22Rv1 (cell line): ENCODE data around the gene MIP.

Source experiments
- ZFX ChIP-seq: fragments of 450-650 bp; IDR thresholded peaks from 2 replicates; pipeline ENCODE4 v1.6.1; 2017; ENCODE audit warnings: antibody characterized with exemption, borderline replicate concordance
- TF ChIP-seq, protein P1 (sequence below): fragments of 450-650 bp; IDR thresholded peaks from 2 replicates; pipeline ENCODE4 v1.5.1; 2017; ENCODE audit warnings: mild to moderate bottlenecking

GRCh38 chr12:56425940-56426438 is 28.5 kb downstream of the MIP start:
- TF ChIP-seq, protein P1, sequence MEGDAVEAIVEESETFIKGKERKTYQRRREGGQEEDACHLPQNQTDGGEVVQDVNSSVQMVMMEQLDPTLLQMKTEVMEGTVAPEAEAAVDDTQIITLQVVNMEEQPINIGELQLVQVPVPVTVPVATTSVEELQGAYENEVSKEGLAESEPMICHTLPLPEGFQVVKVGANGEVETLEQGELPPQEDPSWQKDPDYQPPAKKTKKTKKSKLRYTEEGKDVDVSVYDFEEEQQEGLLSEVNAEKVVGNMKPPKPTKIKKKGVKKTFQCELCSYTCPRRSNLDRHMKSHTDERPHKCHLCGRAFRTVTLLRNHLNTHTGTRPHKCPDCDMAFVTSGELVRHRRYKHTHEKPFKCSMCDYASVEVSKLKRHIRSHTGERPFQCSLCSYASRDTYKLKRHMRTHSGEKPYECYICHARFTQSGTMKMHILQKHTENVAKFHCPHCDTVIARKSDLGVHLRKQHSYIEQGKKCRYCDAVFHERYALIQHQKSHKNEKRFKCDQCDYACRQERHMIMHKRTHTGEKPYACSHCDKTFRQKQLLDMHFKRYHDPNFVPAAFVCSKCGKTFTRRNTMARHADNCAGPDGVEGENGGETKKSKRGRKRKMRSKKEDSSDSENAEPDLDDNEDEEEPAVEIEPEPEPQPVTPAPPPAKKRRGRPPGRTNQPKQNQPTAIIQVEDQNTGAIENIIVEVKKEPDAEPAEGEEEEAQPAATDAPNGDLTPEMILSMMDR, result no peak
- TF ChIP-seq ZFX, result no peak
